ENCODE measurements around the gene ZNF12. TPM values are rescaled to one million over a fixed set of nuclear protein-coding genes. Genes with fewer than 3 reads are reported as not detected.

Gene ZNF12
- total and polyA plus RNA-seq, 2 of the 8 experiments (the other 6 are each of a cell fraction or from before 2014, with no cell fraction given): 6.7 to 16.2 TPM

GRCh38 chr7:6654842-6655610 is 51.7 kb downstream of the ZNF12 start (continued):
- TF ChIP-seq FOSL1 (IDR thresholded peaks at IDR 0.05; ENCODE audit: insufficient read depth, low read depth, low read length) (no peak), CREB1 (IDR thresholded peaks at IDR 0.05) (no peak), SIN3A (conservative IDR thresholded peaks at IDR 0.05 in 1 of 2, IDR thresholded peaks at IDR 0.05 in 1 of 2; ENCODE audit: low read depth in 1 of 2, low read length in 2 of 2) (no peak), SIRT6 (IDR thresholded peaks at IDR 0.05; ENCODE audit: low read length) (no peak), CHD7 (IDR thresholded peaks at IDR 0.05; ENCODE audit: insufficient replicate concordance, low read length) (no peak), CBX5 (IDR thresholded peaks at IDR 0.05; ENCODE audit: low read depth, low read length) (no peak), RBBP5 (IDR thresholded peaks at IDR 0.05; ENCODE audit: borderline replicate concordance, low read depth, low read length) (no peak), TCF12 (IDR thresholded peaks at IDR 0.05; ENCODE audit: low read depth, low read length) (no peak), ASH2L (IDR thresholded peaks at IDR 0.05; ENCODE audit: low read length) (no peak), KDM5A (IDR thresholded peaks at IDR 0.05; ENCODE audit: low read length) (no peak), YY1 (IDR thresholded peaks at IDR 0.05; ENCODE audit: low read depth, low read length) (no peak)

All from H1 (cell line).